Left lobe of liver (tissue), 2 donors: ENCODE results near the gene ELAVL1. TPM values are rescaled to one million over a fixed set of nuclear protein-coding genes. Genes with fewer than 3 reads are reported as not detected.

Experiments
- ATAC-seq: fragments of 200-7000 bp; cut with Tn5 transposase; one replicate; pipeline ENCODE4 v1.9.1; 2020; ENCODE audit warnings: mild to moderate bottlenecking, moderate library complexity
- DNase-seq: peaks from one replicate; pipeline ENCODE4 v3.0.0-alpha.2; 2020; ENCODE audit warnings: low spot score
- total RNA-seq: library from RNA; stranded (reverse); gene quantifications from one replicate; pipeline ENCODE4 v1.2.1, GENCODE V29; 2021
- donor health status: DM: no; HTN: no; CAD: no; lungs with moderate emphysema.
- donor health status: DM: no; HTN: yes; CAD: no.

Gene ELAVL1
- total RNA-seq, 1 donor from 2014 or later = 28.6 TPM

- DNase-seq (peak; percentile 98), ATAC-seq (peak; percentile 95)
Measured at GRCh38 chr19:8022275-8022674, 16.8 kb upstream of the ELAVL1 start.

- peak; percentile 62 for ATAC-seq
- DNase-seq = peak; percentile 52
Measured at GRCh38 chr19:8021374-8021773, 15.9 kb upstream of the ELAVL1 start.

GRCh38 chr19:8020681-8021080 lies 15.2 kb upstream of the ELAVL1 start:
- ATAC-seq = no peak
- DNase-seq = no peak

- DNase-seq (no peak), ATAC-seq (no peak)
Measured at GRCh38 chr19:8017808-8018207, 12.4 kb upstream of the ELAVL1 start.

- peak; percentile 0 for ATAC-seq
- DNase-seq = no peak
Measured at GRCh38 chr19:8004723-8005513, 523 bp downstream of the ELAVL1 start.

- ATAC-seq = no peak
- no peak for DNase-seq
Measured at GRCh38 chr19:8004001-8004400, 1.4 kb downstream of the ELAVL1 start.

- DNase-seq = peak; percentile 84
- ATAC-seq = peak; percentile 76
Measured at GRCh38 chr19:8001995-8002849, 3.2 kb downstream of the ELAVL1 start.

GRCh38 chr19:8001651-8001994 lies 3.8 kb downstream of the ELAVL1 start:
- DNase-seq = peak; percentile 68
- peak; percentile 45 for ATAC-seq

- DNase-seq (peak; percentile 92), ATAC-seq (peak; percentile 71)
Measured at GRCh38 chr19:8000298-8001038, 5.0 kb downstream of the ELAVL1 start.

- DNase-seq (no peak), ATAC-seq (no peak)
Measured at GRCh38 chr19:7999376-7999775, 6.1 kb downstream of the ELAVL1 start.

- no peak for ATAC-seq
- no peak for DNase-seq
Measured at GRCh38 chr19:7997809-7998480, 7.5 kb downstream of the ELAVL1 start.

GRCh38 chr19:7996883-7997282 lies 8.6 kb downstream of the ELAVL1 start:
- DNase-seq (no peak), ATAC-seq (no peak)

- ATAC-seq (peak; percentile 27), DNase-seq (no peak)
Measured at GRCh38 chr19:7995810-7996158, 9.7 kb downstream of the ELAVL1 start.

GRCh38 chr19:7994928-7995809 lies 10.3 kb downstream of the ELAVL1 start:
- DNase-seq (no peak), ATAC-seq (no peak)

- ATAC-seq = no peak
- no peak for DNase-seq
Measured at GRCh38 chr19:7994114-7994513, 11.3 kb downstream of the ELAVL1 start.

- ATAC-seq (peak; percentile 82), DNase-seq (peak; percentile 75)
Measured at GRCh38 chr19:7993560-7993959, 11.9 kb downstream of the ELAVL1 start.

- DNase-seq = no peak
Measured at GRCh38 chr19:7992575-7992974, 12.9 kb downstream of the ELAVL1 start.

GRCh38 chr19:7989071-7989575 lies 16.3 kb downstream of the ELAVL1 start:
- DNase-seq = no peak
- no peak for ATAC-seq

More at GRCh38 chr19:7992575-7992974, 12.9 kb downstream of the ELAVL1 start:
- ATAC-seq = no peak

GRCh38 chr19:7988307-7988706 lies 17.1 kb downstream of the ELAVL1 start:
- ATAC-seq = no peak

More at GRCh38 chr19:7988307-7988706, 17.1 kb downstream of the ELAVL1 start:
- no peak for DNase-seq
